Measurements from ENCODE around the gene TAS2R7. TPM values are rescaled to one million over a fixed set of nuclear protein-coding genes. Genes with fewer than 3 reads are reported as not detected.

Gene TAS2R7
- total RNA-seq, 1 donor from 2014 or later, result not detected

Small RNAs within 50 kb of the gene (small RNA-seq; reads per million reads assigned to genes)
- not detected for gene PRR4 (ENCODE audit: low replicate concordance)

Other genes with a start within 250 kb of the TAS2R7 start
- 27.0 TPM for gene MAGOHB, start 189.0 kb downstream of the TAS2R7 start, total RNA-seq
- gene STYK1, start 128.6 kb downstream of the TAS2R7 start, total RNA-seq, result 0.39 TPM
- gene YBX3, start 79.3 kb downstream of the TAS2R7 start, total RNA-seq, result 162 TPM
- gene TAS2R8, start 4.7 kb upstream of the TAS2R7 start, total RNA-seq, result not detected
- gene TAS2R9, start 7.5 kb upstream of the TAS2R7 start, total RNA-seq, result not detected
- gene TAS2R10, start 23.7 kb upstream of the TAS2R7 start, total RNA-seq, result 1.7 TPM
- gene PRR4, start 46.8 kb upstream of the TAS2R7 start, total RNA-seq, result 1.6 TPM
- gene PRH1, start 81.6 kb upstream of the TAS2R7 start, total RNA-seq, result 46.6 TPM
- gene TAS2R13, start 106.9 kb upstream of the TAS2R7 start, total RNA-seq, result 6.2 TPM
- gene PRH2, start 126.6 kb upstream of the TAS2R7 start, total RNA-seq, result not detected
- gene TAS2R14, start 136.6 kb upstream of the TAS2R7 start, total RNA-seq, result 6.8 TPM
- 6.1 TPM for gene TAS2R50, start 184.3 kb upstream of the TAS2R7 start, total RNA-seq
- gene TAS2R20, start 195.7 kb upstream of the TAS2R7 start, total RNA-seq, result 10.4 TPM
- 12.6 TPM for gene TAS2R19, start 220.0 kb upstream of the TAS2R7 start, total RNA-seq
- gene TAS2R31, start 228.8 kb upstream of the TAS2R7 start, total RNA-seq, result 13.5 TPM